Measurements from ENCODE around the gene ATP9A.

DNA sequence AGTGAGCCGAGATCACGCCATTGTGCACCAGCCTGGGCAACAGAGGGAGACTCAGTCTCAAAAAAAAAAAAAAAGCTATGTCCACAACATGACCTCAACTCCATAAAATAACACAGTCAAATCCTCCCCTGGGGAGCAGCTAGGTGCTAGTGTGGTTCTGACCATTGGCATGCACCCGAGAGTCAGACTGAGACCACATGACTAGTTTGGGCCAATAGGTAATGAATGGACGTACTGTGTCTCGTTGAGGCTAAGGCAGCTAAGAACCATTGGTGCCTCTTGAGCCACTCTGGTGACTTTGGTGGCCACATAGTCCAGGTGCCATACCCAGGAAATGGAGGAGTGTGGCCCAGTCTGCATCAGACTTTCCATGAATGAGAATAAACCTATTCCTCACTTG is 40.3 kb downstream of the ATP9A start:
- TF ChIP-seq, protein P1, sequence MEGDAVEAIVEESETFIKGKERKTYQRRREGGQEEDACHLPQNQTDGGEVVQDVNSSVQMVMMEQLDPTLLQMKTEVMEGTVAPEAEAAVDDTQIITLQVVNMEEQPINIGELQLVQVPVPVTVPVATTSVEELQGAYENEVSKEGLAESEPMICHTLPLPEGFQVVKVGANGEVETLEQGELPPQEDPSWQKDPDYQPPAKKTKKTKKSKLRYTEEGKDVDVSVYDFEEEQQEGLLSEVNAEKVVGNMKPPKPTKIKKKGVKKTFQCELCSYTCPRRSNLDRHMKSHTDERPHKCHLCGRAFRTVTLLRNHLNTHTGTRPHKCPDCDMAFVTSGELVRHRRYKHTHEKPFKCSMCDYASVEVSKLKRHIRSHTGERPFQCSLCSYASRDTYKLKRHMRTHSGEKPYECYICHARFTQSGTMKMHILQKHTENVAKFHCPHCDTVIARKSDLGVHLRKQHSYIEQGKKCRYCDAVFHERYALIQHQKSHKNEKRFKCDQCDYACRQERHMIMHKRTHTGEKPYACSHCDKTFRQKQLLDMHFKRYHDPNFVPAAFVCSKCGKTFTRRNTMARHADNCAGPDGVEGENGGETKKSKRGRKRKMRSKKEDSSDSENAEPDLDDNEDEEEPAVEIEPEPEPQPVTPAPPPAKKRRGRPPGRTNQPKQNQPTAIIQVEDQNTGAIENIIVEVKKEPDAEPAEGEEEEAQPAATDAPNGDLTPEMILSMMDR (IDR thresholded peaks at IDR 0.05; ENCODE audit: extremely low read depth in 1 of 2, insufficient read depth in 1 of 2, low read depth in 1 of 2, low read length in 2 of 2) = no peak
- TF ChIP-seq JUN (IDR thresholded peaks at IDR 0.05; ENCODE audit: borderline replicate concordance, insufficient read depth, insufficient read length, low read depth) = no peak
